GM21381 (cell line): ENCODE data around the gene KRCC1.
A peak's percentile ranks its signal among the peaks of the same experiment; 100 is the strongest.

Source experiments
- ATAC-seq: cut with Tn5 transposase; IDR thresholded peaks from one replicate; pipeline ENCODE4 v1.9.1; 2021; ENCODE audit warnings: mild to moderate bottlenecking, moderate library complexity; ENCODE audit not compliant: unreplicated experiment

The KRCC1 gene

DNA sequence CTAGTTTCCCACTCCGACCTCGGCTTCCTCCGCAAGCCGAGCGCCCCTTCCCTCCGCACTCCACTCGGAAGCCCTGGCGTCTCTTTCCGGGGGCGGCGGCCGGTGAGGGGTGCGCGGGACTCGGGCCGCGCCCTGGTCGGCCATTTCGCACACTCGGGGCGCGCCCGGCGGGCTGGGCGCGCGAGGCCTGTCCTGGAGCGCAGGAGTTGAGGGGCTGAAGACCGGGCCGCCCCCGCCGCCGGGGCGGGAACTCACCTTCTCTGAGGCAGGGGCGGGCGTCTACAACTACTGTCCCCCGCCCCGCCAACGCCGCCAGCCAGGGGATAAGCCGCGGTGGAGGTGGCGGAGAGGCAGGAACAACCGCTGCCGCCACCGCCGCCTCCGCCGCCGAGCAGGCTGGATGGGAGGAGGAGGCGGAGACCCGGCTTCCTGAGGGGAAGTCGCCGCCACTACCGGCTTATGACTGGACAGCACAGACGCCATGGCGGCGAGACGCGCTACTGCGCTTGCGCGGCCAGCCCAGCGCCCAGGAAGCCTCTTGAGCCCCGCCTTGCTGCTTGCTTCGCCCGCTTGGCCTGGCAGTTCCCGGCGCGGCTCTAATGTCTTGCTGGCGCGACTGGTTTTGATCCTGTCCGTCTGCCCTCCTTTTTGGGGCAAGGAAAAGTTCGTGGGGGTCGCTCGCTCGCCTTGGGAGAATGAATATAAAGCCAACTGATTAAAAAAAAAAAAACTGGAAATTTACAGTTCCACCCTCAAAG, at the start of gene KRCC1:
KRCC1 (minus strand) TSS at position 413 of the 758 bp plus-strand sequence. CDS start 27,220 bp downstream, outside the sequence.
- peak; percentile 94 for ATAC-seq

DNA sequence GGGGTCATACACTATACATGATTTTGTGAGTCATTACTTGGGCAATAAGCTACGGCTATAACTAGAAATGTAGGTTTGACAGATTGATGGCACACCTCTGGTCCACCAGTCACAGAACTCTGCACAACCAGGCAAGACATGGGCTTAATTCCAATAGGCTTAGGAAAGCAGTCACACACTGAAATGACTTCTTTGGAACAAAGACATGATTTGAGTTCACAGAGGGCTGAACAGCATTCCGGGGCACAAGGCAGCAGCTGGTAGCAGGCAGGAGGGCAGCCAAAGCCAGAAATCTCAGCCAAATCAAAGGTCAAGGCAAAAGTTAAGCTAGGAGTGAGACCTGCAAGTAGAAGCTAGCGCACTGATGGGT, 44.9 kb upstream of the KRCC1 start:
- no peak for ATAC-seq

- no peak for ATAC-seq
These were observed 44.4 kb upstream of the KRCC1 start for GRCh38 chr2:88099798-88100488.

GRCh38 chr2:88098558-88098900, 42.9 kb upstream of the KRCC1 start:
- no peak for ATAC-seq

DNA sequence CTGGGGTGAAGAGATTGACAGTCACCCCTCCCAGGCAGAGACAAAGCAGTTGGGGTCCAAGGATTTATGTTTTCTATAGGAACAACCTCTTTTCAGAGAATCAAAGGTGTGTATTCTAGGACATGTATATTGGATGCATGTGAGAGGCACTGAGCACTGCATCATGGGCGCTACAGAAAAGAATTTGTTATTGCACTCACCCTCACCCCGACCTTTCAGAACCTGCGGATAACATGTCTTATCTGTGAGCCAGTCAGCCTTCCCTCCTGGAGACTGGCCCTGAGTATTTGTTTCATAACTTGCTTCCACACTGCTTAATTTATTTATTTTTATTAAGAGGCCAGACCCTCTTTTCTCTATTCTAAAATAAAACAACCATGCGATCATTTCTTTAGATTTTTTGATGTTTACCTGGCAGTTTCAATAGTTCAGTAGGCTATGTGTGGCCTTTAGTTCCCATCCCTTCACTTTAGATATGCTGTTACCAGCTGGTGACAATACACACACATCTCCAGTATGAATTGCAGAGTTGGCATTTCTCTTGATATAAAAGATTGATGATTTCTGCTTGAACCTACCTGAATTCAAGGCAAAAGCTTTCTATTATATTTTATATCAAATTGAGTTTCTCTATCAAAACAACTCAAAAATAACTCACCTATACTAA, 42.4 kb upstream of the KRCC1 start:
- no peak for ATAC-seq

- ATAC-seq: no peak
These were observed 41.6 kb upstream of the KRCC1 start for GRCh38 chr2:88097192-88097591.

- no peak for ATAC-seq
These were observed 41.1 kb upstream of the KRCC1 start for GRCh38 chr2:88096708-88097107.

DNA sequence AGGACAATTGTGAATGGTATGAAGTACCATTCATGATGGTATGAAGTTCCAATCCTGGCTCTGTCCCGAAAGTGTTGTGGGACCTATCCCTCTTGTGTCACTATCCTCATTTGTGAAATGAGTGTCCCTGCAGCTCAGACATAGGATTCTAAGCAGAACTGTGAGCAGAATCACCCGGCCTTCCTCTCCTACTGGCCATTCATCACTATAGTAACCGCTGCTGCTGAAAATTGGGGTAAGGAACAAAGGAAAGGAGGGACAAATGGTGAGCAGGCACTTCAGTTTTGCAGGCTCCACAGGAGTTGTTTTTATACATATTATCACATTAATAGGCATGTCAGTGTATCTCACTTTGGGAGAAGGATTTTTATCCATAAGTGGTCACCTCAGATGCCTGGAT, 39.4 kb upstream of the KRCC1 start:
- no peak for ATAC-seq

GRCh38 chr2:88092773-88093172, 37.2 kb upstream of the KRCC1 start:
- ATAC-seq: no peak

GRCh38 chr2:88091943-88092342, 36.4 kb upstream of the KRCC1 start:
- ATAC-seq: no peak

DNA sequence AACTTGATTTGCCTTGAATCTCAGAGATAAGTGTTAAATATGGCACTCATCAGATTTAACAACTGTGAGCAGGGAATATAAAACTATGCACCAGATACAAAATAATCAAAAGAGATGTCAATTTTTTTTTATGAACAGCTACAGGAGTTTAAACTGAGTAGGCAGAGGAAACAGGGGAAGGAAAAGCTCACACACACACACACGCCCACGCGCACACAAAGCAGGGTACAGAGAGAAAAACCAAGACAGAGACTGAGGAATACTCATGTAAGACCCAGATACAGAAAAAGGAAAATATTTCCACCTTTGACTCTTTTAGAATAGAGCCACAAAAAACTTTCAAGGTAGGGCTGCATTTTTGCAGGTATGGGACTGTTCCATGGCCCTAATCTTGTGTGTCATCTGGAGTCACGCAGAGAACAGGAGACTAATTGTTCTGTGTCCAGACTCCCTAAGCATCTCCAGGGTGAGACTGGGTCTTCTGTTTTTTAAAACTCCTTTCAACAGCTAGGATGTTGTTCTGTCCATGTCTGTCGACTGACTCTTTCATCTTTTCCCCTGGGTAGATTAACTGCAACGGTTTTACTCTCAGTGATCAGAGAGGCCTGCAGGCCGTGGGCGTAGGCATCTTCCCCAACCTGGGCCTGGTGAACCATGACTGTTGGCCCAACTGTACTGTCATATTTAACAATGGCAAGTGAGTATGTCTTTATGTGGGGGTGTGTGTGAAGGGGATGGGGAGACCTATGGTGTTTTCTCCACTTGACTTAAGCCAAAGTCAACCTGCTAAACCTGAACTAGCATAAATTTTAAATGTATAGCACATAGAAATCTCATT, 35.1 kb upstream of the KRCC1 start:
- ATAC-seq: no peak

- no peak for ATAC-seq
These were observed 33.4 kb upstream of the KRCC1 start for GRCh38 chr2:88088999-88089398.

- ATAC-seq: no peak
These were observed 32.2 kb upstream of the KRCC1 start for GRCh38 chr2:88087763-88088162.

- no peak for ATAC-seq
These were observed 31.5 kb upstream of the KRCC1 start for GRCh38 chr2:88087073-88087472.

DNA sequence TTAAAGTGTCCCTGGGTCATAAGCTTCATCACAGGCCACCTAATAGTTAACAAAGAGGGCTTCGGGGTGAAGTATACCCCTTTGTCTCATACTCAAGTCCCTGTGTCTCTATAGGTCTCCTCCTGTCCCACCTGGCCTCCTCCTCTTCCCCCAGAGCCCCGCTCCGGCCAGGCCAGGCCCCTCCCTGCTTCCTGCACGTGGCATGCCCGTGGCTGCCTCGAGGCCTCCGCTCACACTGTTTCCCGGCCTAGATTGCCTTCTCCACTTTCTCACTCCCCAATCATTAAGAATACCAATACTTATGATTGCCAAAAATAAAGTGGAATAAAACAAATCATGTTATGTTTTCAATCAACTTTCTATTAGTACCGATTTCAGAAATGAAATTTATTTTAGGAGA, 30.8 kb upstream of the KRCC1 start:
- ATAC-seq: no peak

DNA sequence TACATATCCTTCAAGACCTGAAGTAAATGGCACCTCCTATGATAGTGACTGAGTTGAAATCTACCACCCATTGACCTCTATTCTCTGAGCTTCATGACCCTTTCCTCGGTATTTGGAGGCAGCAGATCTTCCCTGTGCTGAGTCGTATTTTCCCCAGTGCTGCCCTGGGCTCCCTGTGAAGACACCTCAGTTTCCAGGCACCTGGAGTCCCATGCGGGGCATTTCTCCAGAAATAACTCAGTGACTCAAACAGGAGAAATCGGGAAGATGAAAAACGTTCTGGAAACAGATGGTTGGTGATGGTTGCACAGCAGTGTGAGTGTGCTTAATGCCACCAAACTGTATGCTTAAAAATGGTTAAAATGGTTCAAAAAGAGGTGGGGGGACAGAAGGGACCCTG, 30.0 kb upstream of the KRCC1 start:
- no peak for ATAC-seq

DNA sequence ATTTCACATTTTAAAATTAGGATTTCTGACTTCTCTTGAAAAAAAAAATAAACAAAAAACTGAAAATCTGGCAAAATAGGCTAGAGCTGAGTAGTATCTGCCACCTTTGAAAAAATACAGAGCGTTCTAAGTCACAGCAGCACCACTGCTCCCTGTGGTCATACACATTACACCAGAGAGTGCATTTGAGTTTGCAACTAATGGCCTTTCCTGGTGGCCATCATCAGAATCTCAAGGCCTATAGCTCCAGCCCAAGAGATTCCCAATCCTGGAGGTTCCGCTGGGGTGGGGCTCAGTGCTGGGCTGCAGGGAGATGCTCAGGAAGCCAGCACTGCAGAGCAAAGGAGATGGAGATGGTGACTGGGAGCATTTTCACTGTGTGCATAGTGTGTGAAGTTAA, 29.5 kb upstream of the KRCC1 start:
- no peak for ATAC-seq

DNA sequence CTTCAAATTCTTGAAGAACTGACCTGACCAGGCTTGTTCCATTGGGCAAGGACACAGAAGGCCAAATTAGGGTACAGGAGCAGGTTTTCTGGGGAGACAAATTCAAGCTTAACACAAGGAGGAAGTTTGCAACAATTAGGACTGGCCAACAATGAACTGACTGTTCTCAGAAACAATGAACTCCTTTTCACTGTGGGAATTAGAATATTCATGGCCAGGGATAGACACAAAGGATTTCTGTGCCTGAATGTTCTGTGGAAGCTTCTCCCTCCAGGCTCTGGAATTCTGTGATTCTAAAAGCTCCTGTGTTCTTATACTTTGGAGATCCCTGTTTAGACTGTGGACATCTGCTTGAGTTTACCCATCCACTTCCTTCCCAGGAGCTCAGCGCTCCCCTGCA, 27.2 kb upstream of the KRCC1 start:
- no peak for ATAC-seq

- no peak for ATAC-seq
These were observed 26.5 kb upstream of the KRCC1 start for GRCh38 chr2:88081924-88082608.

- no peak for ATAC-seq
These were observed 25.0 kb upstream of the KRCC1 start for GRCh38 chr2:88080545-88080944.
